HAP-1 (cell line): ENCODE data around the gene LACRT.
"Not testable (repeated sequence)": the region's sequence is repeated elsewhere in the genome, so short reads cannot be mapped to it uniquely, and the experiment has no call there.

ENCODE experiments used
- DNase-seq, 2 experiments: peaks; one replicate each; pipeline ENCODE4 v3.0.0-alpha.2; 2016 to 2020; ENCODE audit warnings: low spot score in 2 of 2
- H3K27me3 ChIP-seq: fragments of 250-450 bp; sonication (Bioruptor Pico); 2 replicates; pipeline ENCODE4 v1.5.1; 2020; ENCODE audit warnings: low read depth, mild to moderate bottlenecking, moderate library complexity
- H3K36me3 ChIP-seq: fragments of 250-450 bp; sonication (Bioruptor Pico); replicated peaks from 2 replicates; pipeline ENCODE4 v1.5.1; 2020; ENCODE audit warnings: mild to moderate bottlenecking
- H3K4me1 ChIP-seq: fragments of 250-450 bp; sonication (Bioruptor Pico); 2 replicates; pipeline ENCODE4 v1.5.1; 2020; ENCODE audit warnings: mild to moderate bottlenecking
- H3K4me3 ChIP-seq: fragments of 250-450 bp; sonication (Bioruptor Pico); 2 replicates; pipeline ENCODE4 v1.5.1; 2020; ENCODE audit warnings: mild to moderate bottlenecking, moderate library complexity
- H3K9me3 ChIP-seq: fragments of 250-450 bp; sonication (Bioruptor Pico); 2 replicates; pipeline ENCODE4 v1.5.1; 2020; ENCODE audit warnings: mild to moderate bottlenecking, moderate library complexity
- in situ Hi-C: fragments of 300-500 bp; cut with MboI; formaldehyde crosslinking; loops from 3 replicates; pipeline ENCODE4 v1.14.3; 2020; ENCODE audit warnings: low sequenced_read_pairs, inconsistent platforms, mixed read lengths

Gene LACRT

GRCh38 chr12:54634795-54635194, at the start of gene LACRT:
LACRT (minus strand) TSS chr12:54634895; CDS start chr12:54634841, 54 bp downstream.
- H3K9me3 ChIP-seq: no peaks in the 10 kb centered on the region
- no peaks in the 10 kb centered on the region for H3K4me1 ChIP-seq
- no peaks in the 10 kb centered on the region for H3K27me3 ChIP-seq
- no peak for DNase-seq
- no peak within 1 kb of the TSS for H3K4me3 ChIP-seq
- H3K36me3 ChIP-seq: no peaks in the 10 kb centered on the region
- in situ Hi-C loops: no loop called here

- Histone ChIP-seq H3K36me3 (no peaks in the 10 kb centered on the region), H3K27me3 (0 out of 2 replicates have a peak, but pooled peaks cover 4% of the 10 kb centered on the region), H3K9me3 (no peaks in the 10 kb centered on the region), H3K4me3 (no peak overlapping the region), H3K4me1 (no peaks in the 10 kb centered on the region)
- peak in 1 of 2 experiments; percentile 13 for DNase-seq
- in situ Hi-C loops: no loop called here
Measured at GRCh38 chr12:54683398-54683797, 48.7 kb upstream of the LACRT start.

GRCh38 chr12:54682674-54683073, 48.0 kb upstream of the LACRT start:
- no peaks in the 10 kb centered on the region for H3K4me1 ChIP-seq
- no peaks in the 10 kb centered on the region for H3K9me3 ChIP-seq
- DNase-seq: no peak
- in situ Hi-C loops: no loop called here
- 0 out of 2 replicates have a peak, but pooled peaks cover 6% of the 10 kb centered on the region for H3K27me3 ChIP-seq
- no peaks in the 10 kb centered on the region for H3K36me3 ChIP-seq
- H3K4me3 ChIP-seq: no peak overlapping the region

- no peaks in the 10 kb centered on the region for H3K36me3 ChIP-seq
- no peaks in the 10 kb centered on the region for H3K9me3 ChIP-seq
- peaks cover 3% of the 10 kb centered on the region; the same call in 1 of the 2 replicates for H3K27me3 ChIP-seq
- no peak overlapping the region for H3K4me3 ChIP-seq
- DNase-seq: peak; percentile 17 to 73
- H3K4me1 ChIP-seq: no peaks in the 10 kb centered on the region
- in situ Hi-C loops: no loop called here
Measured at GRCh38 chr12:54680374-54680773, 45.7 kb upstream of the LACRT start.

GRCh38 chr12:54678131-54678530, 43.4 kb upstream of the LACRT start:
- Histone ChIP-seq H3K36me3 (no peaks in the 10 kb centered on the region), H3K9me3 (no peaks in the 10 kb centered on the region), H3K4me1 (no peaks in the 10 kb centered on the region), H3K4me3 (no peak overlapping the region), H3K27me3 (peaks cover 3% of the 10 kb centered on the region; the same call in 1 of the 2 replicates)
- in situ Hi-C loops: no loop called here
- DNase-seq: no peak

GRCh38 chr12:54667945-54668344, 33.2 kb upstream of the LACRT start:
- DNase-seq: no peak
- Histone ChIP-seq H3K27me3 (peaks cover 11% of the 10 kb centered on the region), H3K36me3 (no peaks in the 10 kb centered on the region), H3K4me1 (0 out of 2 replicates have a peak, but pooled peaks cover 3% of the 10 kb centered on the region), H3K9me3 (no peaks in the 10 kb centered on the region), H3K4me3 (no peak overlapping the region)
- in situ Hi-C loops: no loop called here

- H3K9me3 ChIP-seq: no peaks in the 10 kb centered on the region
- no peak overlapping the region for H3K4me3 ChIP-seq
- no peak for DNase-seq
- H3K4me1 ChIP-seq: 0 out of 2 replicates have a peak, but pooled peaks cover 3% of the 10 kb centered on the region
- in situ Hi-C loops: no loop called here
- peaks cover 5% of the 10 kb centered on the region for H3K27me3 ChIP-seq
- no peaks in the 10 kb centered on the region for H3K36me3 ChIP-seq
Measured at GRCh38 chr12:54666008-54666407, 31.3 kb upstream of the LACRT start.

- H3K4me3 ChIP-seq, H3K27me3 ChIP-seq, H3K4me1 ChIP-seq, DNase-seq, H3K36me3 ChIP-seq, in situ Hi-C loops, H3K9me3 ChIP-seq: not testable (repeated sequence)
Measured at GRCh38 chr12:54665022-54665635, 30.4 kb upstream of the LACRT start.

- H3K27me3 ChIP-seq: peaks cover 4% of the 10 kb centered on the region; the same call in 1 of the 2 replicates
- no peak for DNase-seq
- in situ Hi-C loops: no loop called here
- 0 out of 2 replicates have a peak, but pooled peaks cover 3% of the 10 kb centered on the region for H3K4me1 ChIP-seq
- H3K4me3 ChIP-seq: no peak overlapping the region
- H3K9me3 ChIP-seq: no peaks in the 10 kb centered on the region
- no peaks in the 10 kb centered on the region for H3K36me3 ChIP-seq
Measured at GRCh38 chr12:54663603-54664002, 28.9 kb upstream of the LACRT start.

GRCh38 chr12:54662026-54662425, 27.3 kb upstream of the LACRT start:
- in situ Hi-C loops: no loop called here
- no peak for DNase-seq
- Histone ChIP-seq H3K36me3 (no peaks in the 10 kb centered on the region), H3K4me1 (0 out of 2 replicates have a peak, but pooled peaks cover 3% of the 10 kb centered on the region), H3K27me3 (peaks cover 1% of the 10 kb centered on the region; the same call in 1 of the 2 replicates), H3K9me3 (no peaks in the 10 kb centered on the region), H3K4me3 (no peak overlapping the region)

GRCh38 chr12:54661048-54661447, 26.4 kb upstream of the LACRT start:
- no peak for DNase-seq
- in situ Hi-C loops: no loop called here

GRCh38 chr12:54660320-54660962, 25.7 kb upstream of the LACRT start:
- Histone ChIP-seq H3K4me3 (no peak overlapping the region), H3K27me3 (peaks cover 3% of the 10 kb centered on the region; the same call in 1 of the 2 replicates), H3K4me1 (0 out of 2 replicates have a peak, but pooled peaks cover 3% of the 10 kb centered on the region), H3K36me3 (no peaks in the 10 kb centered on the region), H3K9me3 (no peaks in the 10 kb centered on the region)
- DNase-seq: no peak
- in situ Hi-C loops: no loop called here

More at GRCh38 chr12:54661048-54661447, 26.4 kb upstream of the LACRT start:
- Histone ChIP-seq H3K27me3 (peaks cover 3% of the 10 kb centered on the region; the same call in 1 of the 2 replicates), H3K4me3 (no peak overlapping the region), H3K9me3 (no peaks in the 10 kb centered on the region), H3K4me1 (0 out of 2 replicates have a peak, but pooled peaks cover 3% of the 10 kb centered on the region), H3K36me3 (no peaks in the 10 kb centered on the region)

- in situ Hi-C loops: no loop called here
- H3K36me3 ChIP-seq: no peaks in the 10 kb centered on the region
- no peak overlapping the region for H3K4me3 ChIP-seq
- DNase-seq: peak; percentile 9 to 74
- H3K4me1 ChIP-seq: no peaks in the 10 kb centered on the region
- H3K27me3 ChIP-seq: peaks cover 3% of the 10 kb centered on the region; the same call in 1 of the 2 replicates
- H3K9me3 ChIP-seq: no peaks in the 10 kb centered on the region
Measured at GRCh38 chr12:54658306-54659264, 23.9 kb upstream of the LACRT start.
